ENCODE results near the gene FRY.

The FRY gene

DNA sequence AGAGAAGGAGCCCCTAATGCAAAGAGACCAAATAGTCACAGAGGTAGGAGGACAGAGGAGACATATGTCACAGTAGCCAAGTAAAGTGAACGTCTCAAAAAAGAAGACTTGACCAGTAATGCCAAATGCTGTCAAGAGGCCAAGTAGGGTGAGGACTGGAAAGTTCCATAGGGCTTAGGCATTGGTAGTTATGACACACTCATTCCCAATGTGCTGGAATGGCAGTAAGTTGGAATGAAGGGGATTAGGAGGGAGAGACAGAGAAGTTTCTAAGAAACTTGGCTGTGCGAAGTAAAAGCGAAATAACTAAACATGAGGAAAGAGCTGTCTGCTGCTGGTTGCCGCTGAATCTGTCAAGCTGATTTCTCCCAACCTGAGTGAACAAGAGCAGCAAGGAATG is 14.9 kb upstream of the FRY start:
- DNase-seq (ENCODE audit: low read depth): no peak

DNA sequence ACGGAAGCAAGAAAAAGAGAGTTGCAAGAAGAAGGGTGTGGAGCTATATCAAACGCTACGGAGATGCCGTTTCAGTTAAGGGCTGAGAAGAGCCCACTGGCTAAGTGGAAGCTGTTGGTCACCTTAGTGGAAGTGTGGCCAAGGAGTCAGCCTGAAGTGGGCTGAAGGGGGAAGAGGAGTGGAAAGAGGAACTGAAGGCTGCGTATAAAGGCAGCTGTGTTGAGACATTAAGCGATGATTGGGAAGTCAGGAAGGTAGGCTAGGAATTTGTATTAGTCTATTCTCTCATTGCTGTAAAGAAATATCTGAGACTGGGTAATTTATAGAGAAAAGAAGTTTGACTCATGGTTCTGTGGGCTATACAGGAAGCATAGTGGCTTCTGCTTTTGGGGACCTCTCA is 14.1 kb upstream of the FRY start:
- DNase-seq (ENCODE audit: low read depth): no peak

DNA sequence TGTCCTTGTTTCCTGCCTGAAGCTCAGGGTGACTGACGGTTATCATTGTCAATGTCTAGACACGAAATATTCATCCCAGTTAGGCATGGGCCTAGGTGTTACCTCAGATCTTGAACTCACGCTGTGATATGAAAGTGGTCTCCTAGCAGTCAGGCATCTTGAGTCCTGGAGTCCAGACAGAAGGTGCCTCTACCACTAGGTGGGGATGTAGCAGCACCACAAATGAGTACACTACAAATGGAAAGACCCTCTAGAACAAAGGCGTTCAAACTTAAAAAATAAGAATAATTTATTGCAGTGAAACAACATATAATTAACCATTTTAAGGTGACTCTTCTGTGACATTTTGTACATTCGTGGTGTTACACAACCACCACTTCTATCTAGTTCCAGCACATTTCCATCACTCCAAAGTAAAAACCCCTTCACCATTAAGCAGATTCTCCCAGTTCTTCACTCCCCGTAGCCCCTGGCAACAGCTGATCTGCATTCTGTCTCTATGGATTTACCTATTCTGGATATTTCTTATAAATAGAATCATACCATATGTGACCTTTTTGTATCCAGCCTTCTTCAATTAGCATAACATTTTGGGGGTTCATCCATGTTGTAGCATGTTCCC is 11.9 kb upstream of the FRY start:
- DNase-seq (ENCODE audit: low read depth): no peak

DNA sequence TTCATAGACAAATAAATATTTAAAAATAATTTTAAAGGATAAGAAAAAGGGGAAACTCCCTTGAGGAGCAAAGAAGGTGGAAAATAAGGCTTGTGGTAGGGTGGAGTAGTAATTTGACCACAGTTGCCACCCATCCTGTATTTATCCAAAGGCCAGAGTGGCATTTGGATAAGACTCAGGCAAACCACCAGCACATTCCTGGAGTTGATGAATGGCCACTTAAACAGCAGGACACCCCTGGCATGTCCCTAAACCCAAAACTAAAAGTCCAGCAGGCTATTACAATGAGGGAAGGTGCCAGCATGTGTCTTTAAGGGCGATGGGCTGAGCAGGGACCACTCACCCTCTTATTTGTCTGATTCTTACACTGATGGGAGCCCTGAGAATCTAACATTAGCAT is 9.8 kb upstream of the FRY start:
- DNase-seq (ENCODE audit: low read depth): no peak

DNA sequence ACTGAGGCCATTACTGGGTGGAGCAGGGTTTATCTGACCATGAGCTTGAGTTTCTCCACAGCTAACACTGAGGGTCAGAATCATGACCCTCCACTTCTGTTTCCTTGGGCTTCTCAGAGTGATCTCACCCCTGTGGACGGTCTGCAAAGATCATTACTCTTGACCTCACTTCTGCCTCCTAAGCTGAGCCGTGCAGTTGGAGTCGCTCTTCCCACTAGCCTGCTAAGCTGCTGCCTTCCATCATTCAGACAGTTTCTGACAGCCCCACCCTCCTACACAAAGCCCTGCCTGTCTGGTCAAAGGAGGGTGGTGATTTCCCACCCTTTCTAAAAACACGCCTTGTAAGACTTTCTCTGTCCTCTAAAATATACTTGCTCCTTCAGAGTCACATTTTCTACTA is 9.3 kb upstream of the FRY start:
- DNase-seq (ENCODE audit: low read depth): no peak

DNA sequence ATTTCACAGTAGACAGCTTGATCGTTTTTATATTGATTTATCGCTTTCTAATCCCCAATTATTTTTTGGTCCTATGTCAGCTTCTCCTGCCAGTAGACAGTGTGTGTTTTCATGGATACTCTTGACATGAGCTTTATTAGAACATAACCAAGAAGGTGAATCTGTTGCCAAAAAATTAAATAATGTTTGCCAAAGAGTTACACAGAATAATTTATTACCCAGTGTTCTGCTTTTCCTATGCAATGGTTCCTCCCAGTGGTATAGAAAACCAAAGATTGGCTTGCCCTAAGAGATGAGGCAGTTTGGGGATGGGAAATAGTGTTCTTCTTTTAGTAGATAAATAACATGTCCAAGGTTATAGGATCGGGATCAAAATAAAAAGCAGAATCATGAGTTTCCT is 8.5 kb upstream of the FRY start:
- DNase-seq (ENCODE audit: low read depth): no peak

DNA sequence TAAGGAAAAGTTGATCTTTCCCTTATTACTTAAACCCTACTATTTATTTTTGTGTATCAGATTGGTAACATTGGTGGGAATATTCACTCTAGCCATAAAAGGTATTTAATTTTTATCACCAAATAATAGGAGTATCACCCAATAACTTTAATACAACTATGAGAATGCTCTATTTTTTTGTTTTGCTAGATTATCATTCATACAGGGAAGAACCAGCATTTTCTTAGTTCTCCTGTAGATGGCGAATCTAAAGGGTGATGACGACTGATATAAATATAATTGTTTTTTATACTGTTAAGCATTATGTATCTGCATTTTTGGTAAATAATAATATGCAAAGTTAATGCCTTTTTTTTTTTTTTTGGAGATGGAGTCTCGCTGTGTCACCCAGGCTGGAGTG is 7.9 kb upstream of the FRY start:
- no peak for DNase-seq (ENCODE audit: low read depth)

DNA sequence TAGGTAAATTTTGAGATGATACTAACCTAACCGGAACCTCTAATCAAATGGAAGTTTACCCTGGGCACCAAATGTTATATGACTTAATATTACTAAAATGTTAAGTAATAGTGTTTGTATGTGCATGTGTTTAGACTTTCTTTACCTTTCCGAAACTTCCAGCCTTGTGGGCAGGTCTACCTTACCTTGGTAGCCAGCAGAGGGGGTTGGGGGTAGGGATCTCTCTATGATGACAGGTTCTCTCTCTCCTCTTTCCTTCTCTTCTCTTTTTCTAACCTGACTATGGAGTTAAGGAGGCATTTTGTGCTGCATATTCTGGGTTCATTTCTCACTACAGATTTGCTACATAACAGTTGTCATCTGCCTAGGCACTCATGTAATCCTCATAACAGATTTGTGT is 6.8 kb upstream of the FRY start:
- DNase-seq (ENCODE audit: low read depth): no peak

DNA sequence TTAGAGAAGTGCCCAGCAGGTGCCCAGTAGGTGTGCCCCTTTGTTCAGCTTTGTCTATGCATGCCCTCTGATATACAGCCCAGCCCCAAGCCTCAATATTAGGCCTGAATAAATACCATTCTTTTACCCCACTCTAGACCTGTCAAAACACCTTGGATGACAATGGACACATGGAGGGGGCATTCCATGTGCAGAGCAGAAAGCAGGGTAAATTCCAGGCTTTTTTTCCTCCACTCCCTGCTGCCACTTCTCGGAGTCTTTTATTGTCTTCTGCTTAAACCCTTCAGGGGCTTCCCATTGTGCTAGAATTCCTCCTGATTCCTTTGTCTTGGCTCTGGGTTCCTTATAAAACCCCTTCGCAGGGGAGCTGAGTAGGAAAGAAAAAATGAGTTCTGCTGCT is 5.8 kb upstream of the FRY start:
- DNase-seq (ENCODE audit: low read depth): no peak

DNA sequence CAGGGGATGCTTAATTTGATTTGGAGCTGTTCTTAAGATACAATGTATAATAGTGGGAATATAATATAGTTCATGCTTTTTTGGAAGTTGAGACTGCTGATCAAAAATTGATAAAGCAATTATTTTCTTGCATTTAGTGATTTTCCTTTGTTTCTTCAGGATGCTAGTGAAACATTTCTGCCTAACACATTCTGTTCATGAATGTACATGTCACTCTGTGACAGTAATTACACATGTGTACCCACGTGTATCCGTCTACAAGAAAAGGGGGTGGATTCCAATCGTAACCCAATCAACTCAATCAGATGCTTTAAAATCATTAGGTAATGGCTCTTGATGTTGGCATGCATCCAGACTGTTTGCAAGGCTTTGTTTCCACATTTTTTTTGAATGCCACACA is 5.0 kb upstream of the FRY start:
- no peak for DNase-seq (ENCODE audit: low read depth)

DNA sequence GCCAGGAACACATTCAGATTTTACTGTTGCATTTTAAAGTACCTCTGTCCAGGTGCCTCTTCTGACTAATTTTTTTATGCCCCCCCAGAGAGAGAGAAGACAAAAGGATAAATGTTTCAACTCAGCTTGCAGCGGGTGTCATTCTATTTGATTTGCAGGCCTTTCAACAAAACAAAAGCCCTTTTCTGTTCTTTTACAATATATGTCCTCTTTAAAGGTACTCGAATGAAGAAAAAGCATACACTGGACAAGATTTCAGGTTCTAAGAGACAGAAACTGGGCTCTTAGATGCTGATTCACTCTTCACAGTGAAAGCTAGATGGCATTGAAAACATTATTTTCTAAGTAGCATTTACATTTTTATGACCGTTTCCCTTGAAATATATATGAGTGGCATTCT is 2.9 kb upstream of the FRY start:
- DNase-seq (ENCODE audit: low read depth): no peak

DNA sequence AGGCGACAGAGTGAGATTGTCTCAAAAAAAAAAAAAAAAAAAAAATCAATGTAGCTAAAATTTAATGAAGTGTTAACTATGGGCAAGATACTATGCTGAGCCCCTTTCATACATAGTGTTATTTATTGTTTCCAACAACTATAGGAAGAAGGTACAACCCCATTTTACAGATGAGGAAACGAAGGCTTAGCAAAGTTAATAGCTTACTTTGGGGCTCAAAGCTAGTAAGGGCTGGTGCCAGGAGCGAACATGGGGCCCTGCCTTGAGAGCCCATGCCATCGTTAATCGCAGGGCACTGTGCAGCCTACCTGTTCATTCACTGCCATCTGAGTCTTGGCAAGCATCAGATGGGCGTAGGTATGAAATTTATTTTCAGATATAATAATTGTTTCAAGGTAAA is 1.9 kb upstream of the FRY start:
- no peak for DNase-seq (ENCODE audit: low read depth)

DNA sequence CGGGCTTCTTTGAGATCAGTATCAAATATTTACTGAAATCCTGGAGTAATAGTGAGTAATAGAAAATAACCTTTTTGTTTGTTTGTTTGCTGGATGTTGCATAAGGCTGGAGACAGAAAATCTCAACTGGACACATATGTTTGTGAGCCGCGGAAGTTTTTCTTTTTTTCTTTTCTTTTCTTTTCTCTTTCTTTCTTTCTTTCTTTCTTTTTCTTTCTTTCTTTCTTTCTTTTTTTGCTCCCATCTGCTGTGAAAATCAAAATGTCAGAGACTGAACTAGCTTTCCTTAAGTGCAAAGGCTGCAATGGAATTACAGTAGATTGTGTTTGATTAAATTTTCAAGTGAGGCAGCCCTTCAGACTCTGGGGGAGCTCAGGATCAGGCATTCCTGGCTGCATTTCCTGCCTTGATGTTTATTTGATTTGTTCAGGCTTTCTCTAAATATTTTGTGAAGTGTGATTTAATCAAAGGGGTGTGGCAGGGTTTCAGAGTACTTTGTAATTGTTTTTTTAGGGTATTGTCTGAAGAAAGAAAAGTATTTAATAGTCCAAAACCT is 319 bp downstream of the FRY start:
- DNase-seq (ENCODE audit: low read depth): no peak

DNA sequence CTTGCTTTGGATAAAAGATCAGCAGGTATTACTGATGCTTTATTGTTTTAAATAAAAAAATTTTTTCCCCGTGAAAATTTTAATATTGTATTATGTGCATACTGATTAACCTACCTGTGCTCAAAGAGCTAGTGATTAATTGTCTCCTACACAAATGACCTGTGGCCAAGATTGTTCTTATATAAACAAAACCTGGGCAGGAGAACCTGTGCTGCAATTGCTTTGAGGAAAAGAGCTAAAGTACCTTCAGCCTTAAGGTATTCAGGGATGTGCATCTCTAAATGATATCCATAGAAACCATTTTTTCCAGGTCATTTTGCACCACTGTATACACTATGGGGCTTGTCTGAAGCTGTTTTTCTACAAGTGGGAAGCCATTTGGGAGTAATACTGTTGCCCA is 1.2 kb downstream of the FRY start:
- no peak for DNase-seq (ENCODE audit: low read depth)

DNA sequence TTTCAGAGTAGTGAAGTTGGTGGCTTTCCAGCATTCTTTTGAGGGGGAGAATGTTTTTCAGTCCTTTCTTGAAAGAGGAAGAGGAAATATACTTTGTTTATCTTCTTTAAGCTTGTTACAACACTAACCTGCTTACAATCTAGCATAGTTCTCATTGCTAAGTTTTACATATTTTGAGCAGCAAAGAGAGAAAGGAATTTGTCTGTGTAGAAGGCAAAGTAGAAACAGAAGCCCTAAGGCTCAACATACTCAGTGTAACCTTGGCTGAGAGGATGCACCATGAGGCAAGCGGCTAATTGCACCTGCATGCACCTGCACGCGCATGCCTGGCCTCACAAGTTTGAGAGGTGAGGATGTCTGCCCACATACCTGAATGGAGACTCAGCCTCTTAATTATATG is 2.2 kb downstream of the FRY start:
- DNase-seq (ENCODE audit: low read depth): no peak

DNA sequence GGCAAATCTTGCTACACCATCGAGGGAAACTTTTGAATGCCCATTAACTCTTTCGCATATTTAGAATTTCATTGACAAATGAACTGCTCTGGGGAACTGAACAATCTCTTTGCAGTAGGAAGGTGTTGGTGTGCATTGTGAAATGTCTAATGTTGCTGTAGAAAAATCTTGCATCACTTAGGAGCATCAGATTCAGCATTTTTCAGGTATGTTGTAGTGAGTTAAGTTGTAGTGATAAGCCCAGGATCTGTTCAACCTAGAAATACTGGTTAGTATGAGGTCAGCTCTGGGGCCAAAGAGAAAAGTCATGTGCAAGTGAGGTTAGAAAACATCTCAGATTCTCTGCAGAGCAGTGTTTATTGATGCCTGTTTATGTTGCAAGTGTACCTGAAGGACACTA is 4.1 kb downstream of the FRY start:
- no peak for DNase-seq (ENCODE audit: low read depth)

DNA sequence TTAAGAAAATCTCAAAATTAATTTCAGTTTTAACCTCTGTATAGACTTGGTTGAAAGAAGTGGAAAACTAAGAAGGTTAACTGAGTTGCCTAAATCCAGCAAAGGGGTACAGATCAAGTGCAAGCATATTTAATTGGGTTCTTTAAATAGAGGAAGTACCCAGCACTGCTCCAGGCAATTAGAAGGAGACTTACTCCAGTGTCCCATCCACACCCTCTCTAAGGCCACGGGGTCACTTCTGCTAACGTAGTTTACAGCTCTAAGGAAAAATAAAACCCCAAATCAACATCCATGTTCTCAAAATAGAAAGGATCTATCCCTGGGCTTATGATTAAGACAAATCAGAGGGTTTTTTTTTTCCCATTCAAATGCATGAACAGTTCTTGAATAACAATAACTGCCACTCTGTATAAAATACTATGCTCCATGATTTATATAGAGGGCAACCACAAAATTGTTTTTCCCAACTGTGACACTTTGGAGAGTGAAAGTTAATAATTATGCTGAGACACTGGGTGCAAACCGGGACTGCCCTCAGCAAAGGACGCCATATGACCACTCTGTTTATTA is 4.6 kb downstream of the FRY start:
- DNase-seq (ENCODE audit: low read depth): no peak

DNA sequence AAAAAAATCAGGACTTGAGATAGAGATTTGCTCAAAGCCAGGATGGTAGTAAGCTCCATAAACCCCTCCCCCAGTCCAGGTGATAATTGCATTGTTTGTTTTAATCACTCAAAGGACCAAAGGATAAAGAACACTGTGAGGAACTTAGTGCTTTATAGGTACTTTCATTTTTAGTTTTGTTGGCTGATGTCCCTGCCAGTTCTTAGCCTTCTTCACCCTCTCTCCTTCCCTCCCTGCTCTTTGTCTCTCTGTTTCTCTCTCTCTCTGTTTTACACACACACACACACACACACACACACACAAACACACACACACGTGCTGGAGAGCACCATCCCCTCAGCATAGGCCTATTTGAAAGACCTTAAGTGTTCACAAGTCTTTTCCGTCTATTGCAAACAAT is 5.2 kb downstream of the FRY start:
- no peak for DNase-seq (ENCODE audit: low read depth)

DNA sequence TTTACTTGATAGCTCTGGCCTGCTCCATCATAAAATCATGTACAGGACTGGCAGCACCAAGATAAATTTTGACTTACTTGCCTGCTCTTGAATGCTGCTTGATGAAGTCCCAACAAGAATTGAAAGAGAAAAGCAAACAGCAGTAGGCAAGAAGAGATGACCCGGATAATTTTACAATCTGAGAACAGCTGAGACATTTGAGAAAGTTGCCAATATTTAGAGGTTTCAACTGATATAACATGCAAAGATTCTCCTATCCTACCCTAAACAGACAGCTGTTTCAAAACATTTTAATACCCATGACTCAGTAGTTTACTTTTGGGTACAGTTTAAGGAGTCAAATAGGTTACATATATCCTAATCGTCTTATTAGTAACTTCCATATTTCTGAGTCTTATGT is 5.9 kb downstream of the FRY start:
- no peak for DNase-seq (ENCODE audit: low read depth)

DNA sequence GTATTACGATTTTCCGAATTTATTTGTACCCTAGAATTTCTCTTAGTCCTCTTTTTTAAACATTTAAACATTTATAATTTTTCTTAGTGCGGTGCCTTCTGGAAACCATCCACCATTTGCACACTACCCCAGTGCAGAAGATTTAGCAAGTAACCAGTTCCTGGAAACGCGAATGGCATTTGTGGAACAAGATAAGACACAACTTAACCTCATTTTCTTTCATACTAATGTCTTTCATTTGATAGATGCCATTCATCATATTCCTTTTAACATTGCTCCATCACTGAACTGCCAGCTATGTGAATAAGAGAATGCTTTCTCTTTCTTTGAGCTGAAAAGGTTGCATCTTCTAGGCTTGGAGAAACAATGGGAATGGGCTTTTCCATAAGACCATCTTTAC is 6.8 kb downstream of the FRY start:
- DNase-seq (ENCODE audit: low read depth): no peak

DNA sequence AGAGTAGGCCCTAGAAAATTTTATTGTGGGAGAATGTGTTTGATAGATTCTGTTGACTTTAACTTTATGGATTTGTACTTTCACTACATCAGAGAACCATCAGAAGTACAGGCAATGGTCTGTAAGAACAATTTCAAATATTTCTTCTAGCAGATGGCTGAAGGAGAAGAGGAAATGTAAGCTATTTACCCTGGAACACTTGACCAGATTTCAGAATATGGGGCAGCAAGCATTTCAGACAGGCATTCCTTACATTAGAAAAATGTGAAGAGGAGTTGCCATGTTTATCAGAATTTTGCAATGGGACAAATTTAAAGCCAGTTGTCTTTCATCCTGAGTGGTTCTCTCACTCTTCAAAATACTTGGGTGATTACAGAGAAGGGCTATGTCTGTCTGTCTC is 7.5 kb downstream of the FRY start:
- no peak for DNase-seq (ENCODE audit: low read depth)

DNA sequence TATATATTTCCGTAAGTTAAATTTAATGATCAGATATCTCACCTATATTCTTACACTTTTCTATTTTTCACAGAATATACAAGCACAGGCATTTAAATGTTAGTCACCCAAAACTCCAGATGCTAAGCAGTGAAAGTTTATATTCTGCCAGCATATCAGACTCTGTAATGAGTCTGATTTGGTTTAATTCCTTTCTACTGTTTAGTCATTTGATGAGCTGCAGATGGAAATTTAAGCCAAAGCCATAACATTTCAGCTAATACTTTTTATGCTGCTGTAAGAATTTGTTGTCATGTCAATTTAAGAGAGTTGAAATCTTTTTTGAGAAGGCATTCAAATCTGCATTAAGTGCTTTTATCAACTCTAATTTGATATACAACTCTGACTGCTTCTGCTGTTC is 8.0 kb downstream of the FRY start:
- no peak for DNase-seq (ENCODE audit: low read depth)

DNA sequence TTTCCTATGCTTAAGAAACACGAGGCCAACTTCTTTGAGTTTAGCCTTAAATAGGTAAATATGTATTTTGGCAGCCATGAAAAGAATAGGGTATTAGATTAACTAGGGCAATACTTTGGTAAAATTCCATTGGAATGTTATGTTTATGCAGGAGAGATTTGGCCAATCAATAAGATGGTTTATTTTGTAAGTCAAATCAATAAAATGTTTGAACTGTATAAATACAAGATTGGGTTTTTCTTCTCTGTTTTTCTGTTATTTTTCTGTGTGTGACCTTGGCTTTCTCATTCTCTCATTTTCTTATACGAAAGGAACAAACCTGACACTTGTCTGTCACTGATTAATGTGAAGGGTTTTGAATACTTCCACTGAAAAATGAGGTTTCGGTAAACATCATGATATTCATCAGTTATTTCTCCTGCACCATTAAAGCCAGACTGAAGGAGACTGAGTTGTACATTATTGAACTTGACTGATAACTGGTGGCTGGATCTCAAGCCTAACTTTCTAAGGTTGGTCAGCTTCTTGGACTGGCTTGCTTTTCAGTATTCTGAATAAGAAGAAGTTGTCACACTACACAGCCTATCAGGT is 8.6 kb downstream of the FRY start:
- DNase-seq (ENCODE audit: low read depth): no peak

DNA sequence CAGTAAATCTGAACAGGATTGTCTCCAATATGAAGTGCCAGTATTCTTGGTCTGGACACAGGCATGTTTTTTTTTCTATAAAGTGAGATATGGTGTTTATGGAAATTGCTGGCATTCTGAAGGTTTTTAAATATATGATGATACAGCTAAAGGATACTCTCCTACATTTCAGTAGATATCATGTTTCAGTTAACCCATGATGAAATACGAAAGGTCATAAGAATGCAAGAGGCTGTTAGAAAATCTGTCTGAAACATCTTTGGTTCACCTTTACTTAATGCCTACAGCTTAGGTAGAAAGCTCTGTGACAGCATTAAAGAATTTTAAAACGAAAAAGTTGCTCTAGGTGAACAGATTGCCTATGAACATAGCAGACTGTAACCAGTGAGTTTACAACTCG is 9.1 kb downstream of the FRY start:
- DNase-seq (ENCODE audit: low read depth): no peak

All from activated T-cell treated with anti-CD3 and anti-CD28 coated beads for 48 hours (primary cell).